Kidney epithelial cell (primary cell): ENCODE data around the gene KRT32. TPM values are rescaled to one million over a fixed set of nuclear protein-coding genes. Genes with fewer than 3 reads are reported as not detected.

Experiments used
- DNase-seq: peaks from one replicate; pipeline ENCODE4 v3.0.0-alpha.2; 2010; ENCODE audit warnings: low read depth
- H3K27me3 ChIP-seq: 2 replicates; pipeline ENCODE4 v1.6.0; 2011; ENCODE audit warnings: low read length; ENCODE audit not compliant: control insufficient read depth, insufficient read depth
- H3K36me3 ChIP-seq: 2 replicates; pipeline ENCODE4 v1.5.1; 2011; ENCODE audit warnings: low read length; ENCODE audit not compliant: control insufficient read depth, insufficient read depth
- H3K4me3 ChIP-seq: 2 replicates; pipeline ENCODE4 v1.5.1; 2011; ENCODE audit warnings: low read depth, mild to moderate bottlenecking, control low read depth, low read length
- total RNA-seq: library from RNA; depleted of rRNA; stranded (reverse); fragments of >200 nt; gene quantifications from 2 replicates; pipeline ENCODE4 v1.2.3, GENCODE V29; 2015
- TF ChIP-seq, protein P1 (sequence below): IDR thresholded peaks from 2 replicates; pipeline ENCODE4 v1.5.1; 2011; ENCODE audit warnings: mild to moderate bottlenecking, moderate library complexity, low read length, control low read depth, inconsistent platforms; ENCODE audit not compliant: insufficient read depth, poor library complexity, severe bottlenecking

Gene KRT32
- total RNA-seq, 1 donor from 2014 or later = not detected

DNA sequence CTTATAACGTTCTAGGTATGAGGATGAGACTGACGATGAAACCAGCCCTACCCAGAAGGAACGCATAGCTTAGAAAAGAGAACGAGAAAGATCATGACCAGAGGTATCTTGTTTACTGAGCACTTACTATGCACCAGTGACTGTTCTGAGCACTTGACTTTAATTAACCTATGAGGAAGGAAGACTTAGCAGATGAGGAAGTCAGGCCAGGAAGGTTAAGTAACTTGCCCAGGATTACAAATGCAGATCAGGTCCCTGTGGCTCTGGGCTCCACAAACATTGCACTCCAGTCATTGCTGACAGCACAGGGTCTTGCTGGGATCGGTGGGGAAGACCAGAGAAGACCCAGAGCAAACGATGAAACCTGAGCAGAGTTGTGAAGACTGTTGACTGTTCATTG, 31.1 kb upstream of the KRT32 start:
- H3K36me3 ChIP-seq = no peaks in the 10 kb centered on the region
- H3K4me3 ChIP-seq = no peak overlapping the region
- TF ChIP-seq, protein P1, sequence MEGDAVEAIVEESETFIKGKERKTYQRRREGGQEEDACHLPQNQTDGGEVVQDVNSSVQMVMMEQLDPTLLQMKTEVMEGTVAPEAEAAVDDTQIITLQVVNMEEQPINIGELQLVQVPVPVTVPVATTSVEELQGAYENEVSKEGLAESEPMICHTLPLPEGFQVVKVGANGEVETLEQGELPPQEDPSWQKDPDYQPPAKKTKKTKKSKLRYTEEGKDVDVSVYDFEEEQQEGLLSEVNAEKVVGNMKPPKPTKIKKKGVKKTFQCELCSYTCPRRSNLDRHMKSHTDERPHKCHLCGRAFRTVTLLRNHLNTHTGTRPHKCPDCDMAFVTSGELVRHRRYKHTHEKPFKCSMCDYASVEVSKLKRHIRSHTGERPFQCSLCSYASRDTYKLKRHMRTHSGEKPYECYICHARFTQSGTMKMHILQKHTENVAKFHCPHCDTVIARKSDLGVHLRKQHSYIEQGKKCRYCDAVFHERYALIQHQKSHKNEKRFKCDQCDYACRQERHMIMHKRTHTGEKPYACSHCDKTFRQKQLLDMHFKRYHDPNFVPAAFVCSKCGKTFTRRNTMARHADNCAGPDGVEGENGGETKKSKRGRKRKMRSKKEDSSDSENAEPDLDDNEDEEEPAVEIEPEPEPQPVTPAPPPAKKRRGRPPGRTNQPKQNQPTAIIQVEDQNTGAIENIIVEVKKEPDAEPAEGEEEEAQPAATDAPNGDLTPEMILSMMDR = no peak
- no peaks in the 10 kb centered on the region for H3K27me3 ChIP-seq
- no peak for DNase-seq

DNA sequence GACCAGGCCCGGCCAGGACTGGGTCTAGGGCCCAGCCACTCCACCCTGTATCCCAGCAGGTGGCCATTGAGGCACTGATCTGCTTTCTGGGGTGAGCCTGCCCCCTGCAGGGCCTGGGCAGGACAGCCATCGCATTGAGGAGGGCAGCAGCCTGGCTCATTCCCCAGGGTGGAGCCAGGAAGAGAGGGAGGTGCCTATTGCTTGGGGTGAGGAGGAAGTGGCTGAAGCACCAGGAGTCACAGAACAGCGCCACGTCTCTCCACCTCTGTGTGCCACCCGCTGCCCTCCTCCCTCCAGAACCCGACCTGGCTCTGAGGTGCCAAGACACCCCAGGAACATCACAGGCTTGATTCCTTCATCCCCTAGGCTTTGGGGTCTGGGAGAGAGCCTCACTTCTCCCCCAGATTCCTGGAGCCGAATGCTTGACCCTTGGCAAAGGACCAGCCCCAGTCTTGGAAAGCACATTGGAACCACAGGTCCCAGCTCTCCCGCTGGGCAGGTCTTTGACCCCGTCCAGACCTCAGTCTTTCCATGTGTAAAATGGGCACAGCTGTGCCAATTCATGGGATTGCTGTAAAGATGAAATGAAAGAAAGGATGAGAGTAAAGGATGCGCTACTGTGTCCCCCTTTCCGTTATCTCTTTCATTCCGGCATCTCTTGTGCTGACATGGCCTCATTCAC, 29.8 kb upstream of the KRT32 start:
- peak; percentile 54 for DNase-seq
- no peak overlapping the region for H3K4me3 ChIP-seq
- TF ChIP-seq, protein P1 = peak; percentile 91
- no peaks in the 10 kb centered on the region for H3K27me3 ChIP-seq
- no peaks in the 10 kb centered on the region for H3K36me3 ChIP-seq

DNA sequence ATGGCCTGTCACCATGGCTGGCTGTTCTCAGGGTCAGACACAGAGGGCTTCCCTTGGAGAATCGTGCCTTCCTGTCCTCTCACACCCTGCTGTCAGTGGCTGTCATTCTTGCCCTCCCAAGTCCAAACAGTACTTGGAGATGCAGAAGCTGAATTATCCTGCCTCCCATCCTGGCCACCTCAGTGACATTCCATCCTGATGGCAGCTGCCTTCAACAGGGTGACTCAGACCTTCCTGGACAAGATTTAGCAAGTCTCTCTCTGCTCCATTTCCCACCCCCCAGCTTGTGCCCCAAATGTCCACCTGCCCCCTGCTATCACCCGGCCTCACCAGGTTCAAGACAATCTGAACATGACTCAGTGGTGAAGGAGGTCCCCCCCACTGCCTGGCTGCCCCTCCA, 27.3 kb upstream of the KRT32 start:
- DNase-seq = no peak
- Histone ChIP-seq H3K36me3 (no peaks in the 10 kb centered on the region), H3K4me3 (no peak overlapping the region), H3K27me3 (no peaks in the 10 kb centered on the region)
- TF ChIP-seq, protein P1 = no peak

DNA sequence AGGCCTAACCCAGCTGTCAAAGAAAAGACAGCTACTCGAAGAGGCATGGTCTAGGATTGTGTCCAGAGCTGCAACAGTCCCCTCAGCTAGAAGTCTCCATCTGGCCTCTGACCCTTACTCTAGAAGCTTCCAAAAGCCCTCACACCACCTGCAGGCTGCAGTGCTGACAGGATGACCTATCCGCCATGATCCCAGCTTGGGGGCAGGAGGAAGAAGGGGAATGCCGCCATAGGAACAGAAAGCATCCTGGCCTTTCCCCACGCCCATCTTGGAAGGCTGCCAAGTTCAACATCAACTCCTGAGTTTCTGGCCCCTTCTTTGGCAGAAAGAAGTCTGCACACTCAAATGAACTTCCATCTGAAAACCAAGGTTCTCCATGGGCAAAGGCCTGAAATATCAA, 25.6 kb upstream of the KRT32 start:
- Histone ChIP-seq H3K27me3 (no peaks in the 10 kb centered on the region), H3K36me3 (no peaks in the 10 kb centered on the region), H3K4me3 (no peak overlapping the region)
- no peak for DNase-seq
- TF ChIP-seq, protein P1 = no peak

DNA sequence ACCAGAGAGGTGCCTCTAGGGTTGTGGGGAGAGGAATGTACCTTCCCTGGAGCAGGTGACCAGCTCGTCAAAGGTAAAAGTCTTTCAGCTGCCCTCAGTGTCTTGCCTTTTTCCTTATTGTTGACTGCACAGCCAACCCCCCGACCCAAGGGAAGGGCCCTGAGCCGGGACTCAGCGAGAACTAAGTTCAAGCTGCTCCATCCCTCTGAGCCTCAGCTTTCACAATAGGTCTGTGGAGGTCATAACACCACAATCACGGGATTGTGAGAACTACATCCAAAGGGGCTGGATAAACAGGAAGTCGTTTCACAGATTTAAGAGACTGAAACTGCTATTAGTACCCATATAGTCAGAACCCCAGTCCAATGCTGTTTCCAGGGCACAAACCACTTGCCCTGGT, 25.2 kb upstream of the KRT32 start:
- no peaks in the 10 kb centered on the region for H3K36me3 ChIP-seq
- no peak for DNase-seq
- no peak overlapping the region for H3K4me3 ChIP-seq
- TF ChIP-seq, protein P1 = no peak
- H3K27me3 ChIP-seq = no peaks in the 10 kb centered on the region

DNA sequence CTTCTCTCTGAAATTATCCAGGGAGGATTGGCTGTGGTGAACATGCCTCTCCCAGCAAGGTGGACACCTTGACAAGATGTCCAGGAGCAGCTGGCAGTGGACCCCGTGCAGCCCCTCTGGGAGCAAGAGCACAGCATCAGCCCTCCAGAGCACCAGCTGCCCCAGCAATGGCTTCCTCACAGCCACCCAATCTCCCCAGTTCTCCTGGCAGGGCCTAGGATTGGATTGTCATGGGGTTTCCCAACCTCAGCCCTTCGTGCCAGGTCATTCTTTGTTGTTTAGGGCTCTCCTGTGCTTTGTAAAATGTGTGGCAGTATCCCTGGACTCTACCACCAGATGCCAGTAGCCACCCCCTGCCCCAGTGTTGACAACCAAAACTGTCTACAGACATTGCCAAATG, 24.3 kb upstream of the KRT32 start:
- no peak for DNase-seq
- no peaks in the 10 kb centered on the region for H3K27me3 ChIP-seq
- no peak overlapping the region for H3K4me3 ChIP-seq
- no peaks in the 10 kb centered on the region for H3K36me3 ChIP-seq
- TF ChIP-seq, protein P1 = no peak
